SK-N-SH (cell line): ENCODE data around the gene PA2G4. TPM values are rescaled to one million over a fixed set of nuclear protein-coding genes. Genes with fewer than 3 reads are reported as not detected.

Experiments
- CTCF ChIA-PET: fragments of 300-600, 350-600 bp; formaldehyde crosslinking; extraction: SDS; loops from one replicate; lab custom pipeline; 2021; lab: Yijun Ruan, JAX
- POLR2A ChIA-PET: fragments of 350-600 bp; sonication (Branson Sonifier 250); formaldehyde crosslinking; extraction: SDS; loops from one replicate; lab custom pipeline; 2020; ENCODE audit warnings: antibody characterized with exemption, inconsistent platforms; lab: Yijun Ruan, JAX
- DNase-seq: peaks from one replicate; pipeline ENCODE4 v3.0.0; 2012
- H2AFZ ChIP-seq: fragments of 200-600 bp; sonication (generic); 2 replicates; pipeline ENCODE4 v1.8.1; 2016; ENCODE audit warnings: antibody characterized with exemption, mild to moderate bottlenecking, low read depth
- H3F3A ChIP-seq: fragments of 200-600 bp; sonication (generic); replicated peaks from 2 replicates; pipeline ENCODE3; 2016; ENCODE audit warnings: antibody characterized with exemption, mild to moderate bottlenecking; ENCODE audit not compliant: insufficient read depth
- H3K27ac ChIP-seq, 2 experiments: fragments of 200-500 bp in 1 of 2; fragments of 200-600 bp in 1 of 2; sonication (Bioruptor generic) in 1 of 2; sonication (generic), shearing (Covaris generic) in 1 of 2; 2 replicates each; pipeline versions ENCODE4 v1.5.1 to v1.6.1; 2014 to 2016; ENCODE audit warnings: low read depth in 2 of 2, inconsistent platforms in 1 of 2, low read length in 1 of 2, mild to moderate bottlenecking in 1 of 2, mixed read lengths in 1 of 2
- H3K27me3 ChIP-seq: fragments of 200-600 bp; sonication (generic), shearing (Covaris generic); 2 replicates; pipeline ENCODE4 v1.6.1; 2016; ENCODE audit warnings: mixed run types; ENCODE audit not compliant: insufficient read depth
- H3K36me3 ChIP-seq, 2 experiments: fragments of 200-500 bp in 1 of 2; fragments of 200-600 bp in 1 of 2; sonication (Bioruptor generic) in 1 of 2; sonication (generic) in 1 of 2; replicated peaks in 1 of 2; 2 replicates each; pipeline versions ENCODE3 to v1.5.1; 2014 to 2016; ENCODE audit warnings: low read length in 1 of 2, mild to moderate bottlenecking in 1 of 2; ENCODE audit not compliant: insufficient read depth in 2 of 2, control insufficient read depth in 1 of 2
- H3K4me1 ChIP-seq, 2 experiments: fragments of 200-500 bp in 1 of 2; fragments of 200-600 bp in 1 of 2; sonication (Bioruptor generic) in 1 of 2; sonication (generic), shearing (Covaris generic) in 1 of 2; 2 replicates each; pipeline versions ENCODE4 v1.5.1 to v1.6.1; 2014 to 2016; ENCODE audit warnings: low read depth in 1 of 2, low read length in 1 of 2, mixed run types in 1 of 2; ENCODE audit not compliant: insufficient read depth in 2 of 2, control insufficient read depth in 1 of 2
- H3K4me2 ChIP-seq: fragments of 200-600 bp; sonication (generic), shearing (Covaris generic); 2 replicates; pipeline ENCODE4 v1.6.1; 2017; ENCODE audit warnings: mixed run types
- H3K4me3 ChIP-seq, 2 experiments: fragments of 200-500 bp in 1 of 2; fragments of 200-600 bp in 1 of 2; sonication (Bioruptor generic) in 1 of 2; sonication (generic), shearing (Covaris generic) in 1 of 2; 2 replicates each; pipeline versions ENCODE4 v1.5.1 to v1.8.1; 2014 to 2016; ENCODE audit warnings: low read depth in 2 of 2, inconsistent platforms in 1 of 2, low read length in 1 of 2, mild to moderate bottlenecking in 1 of 2, mixed read lengths in 1 of 2, moderate library complexity in 1 of 2
- H3K79me2 ChIP-seq: fragments of 200-600 bp; sonication (generic); 2 replicates; pipeline ENCODE4 v1.8.1; 2017; ENCODE audit warnings: mild to moderate bottlenecking; ENCODE audit not compliant: insufficient read depth
- H3K9ac ChIP-seq: fragments of 200-600 bp; sonication (generic); 2 replicates; pipeline ENCODE4 v1.6.1; 2017; ENCODE audit warnings: mixed run types
- H3K9me2 ChIP-seq: fragments of 200-600 bp; sonication (generic); 2 replicates; pipeline ENCODE4 v1.6.1; 2017; ENCODE audit warnings: mixed run types
- H3K9me3 ChIP-seq: fragments of 200-600 bp; sonication (generic); 2 replicates; pipeline ENCODE4 v1.6.1; 2017; ENCODE audit warnings: mixed run types, mild to moderate bottlenecking, moderate library complexity
- H4K20me1 ChIP-seq: fragments of 200-600 bp; sonication (generic); 2 replicates; pipeline ENCODE4 v1.6.1; 2017; ENCODE audit warnings: mild to moderate bottlenecking, mixed run types; ENCODE audit not compliant: insufficient read depth
- CHD2 ChIP-seq: fragments of 150-350 bp; IDR thresholded peaks from 2 replicates; pipeline ENCODE4 v1.6.1; 2018; ENCODE audit warnings: low read length; ENCODE audit not compliant: partially characterized antibody
- CTCF ChIP-seq: fragments of 200-600 bp; sonication (generic); IDR thresholded peaks from 2 replicates; pipeline ENCODE4 v1.6.1; 2017; ENCODE audit warnings: antibody characterized with exemption, mild to moderate bottlenecking, moderate library complexity
- MAX ChIP-seq: IDR thresholded peaks from 2 replicates; pipeline ENCODE4 v1.4.0; 2012; ENCODE audit warnings: low read depth
- PBX3 ChIP-seq: IDR thresholded peaks from 2 replicates; pipeline ENCODE4; 2012
- RAD21 ChIP-seq: IDR thresholded peaks from 2 replicates; pipeline ENCODE4 v1.6.1; 2012; ENCODE audit warnings: mild to moderate bottlenecking, low read length
- REST ChIP-seq: IDR thresholded peaks from 2 replicates; pipeline ENCODE4 v1.6.1; 2012; ENCODE audit warnings: mild to moderate bottlenecking, low read depth, low read length, moderate library complexity
- RFX5 ChIP-seq: IDR thresholded peaks from 2 replicates; pipeline ENCODE4 v1.6.1; 2012; ENCODE audit warnings: mild to moderate bottlenecking, improper control_type of control experiment, low read length
- RXRA ChIP-seq: IDR thresholded peaks from 2 replicates; pipeline ENCODE4 v1.4.0; 2012; ENCODE audit warnings: low read depth, mild to moderate bottlenecking, borderline replicate concordance
- TEAD4 ChIP-seq: IDR thresholded peaks from 2 replicates; pipeline ENCODE4 v1.4.0; 2012; ENCODE audit warnings: mild to moderate bottlenecking, borderline replicate concordance; ENCODE audit not compliant: insufficient read depth
- USF1 ChIP-seq: IDR thresholded peaks from 2 replicates; pipeline ENCODE4 v1.4.0; 2012; ENCODE audit warnings: low read depth, borderline replicate concordance
- USF2 ChIP-seq: fragments of 150-350 bp; IDR thresholded peaks from 2 replicates; pipeline ENCODE4 v1.6.1; 2017; ENCODE audit warnings: antibody characterized with exemption, low read length, low read depth, borderline replicate concordance
- ZBTB33 ChIP-seq: IDR thresholded peaks from 2 replicates; pipeline ENCODE4 v1.4.0; 2012; ENCODE audit warnings: low read depth, borderline replicate concordance
- WGBS: methylation state at CpG from one replicate; pipeline ENCODE4 v1.1.6; 2017; ENCODE audit warnings: low lambda C conversion rate; 5-methylcytosine and 5-hydroxymethylcytosine counted together
- polyA plus RNA-seq, 3 experiments: library from polyadenylated mRNA; depleted of rRNA; stranded (reverse); fragments of >200 nt; gene quantifications; 2 replicates each; pipeline ENCODE4 v1.2.3, GENCODE V29; 2012

The PA2G4 gene
- polyA plus RNA-seq, 1 of the 3 experiments (the other 2 are of a cell fraction), result 207 TPM

GRCh38 chr12:56160193-56160763 lies 55.9 kb downstream of the PA2G4 start:
- no peaks in the 10 kb centered on the region for H3K27me3 ChIP-seq
- 80% methylated on average over 6 of the region's 7 CpGs for WGBS
- peaks cover 60% of the 10 kb centered on the region for H3F3A ChIP-seq
- H3K9me3 ChIP-seq, result no peaks in the 10 kb centered on the region
- peak overlapping the region; percentile 94 for H3K9ac ChIP-seq
- peaks cover 23 to 28% of the 10 kb centered on the region in 2 experiments; a peak in 3 of 4 replicates for H3K4me1 ChIP-seq
- H3K4me3 ChIP-seq, result peak overlapping the region; percentile 82 to 87
- H2AFZ ChIP-seq, result no peak overlapping the region
- H3K4me2 ChIP-seq, result peak overlapping the region; percentile 97
- peaks cover 42% of the 10 kb centered on the region for H4K20me1 ChIP-seq
- ChIA-PET CTCF (interaction anchor here (1.3 to 7.8 kb wide), 6 partner anchors 9 to 34 kb away, joined by 3 to 60 read pairs (median 8); partner anchors contain the start of genes ESYT1 and SMARCC2), POLR2A (interaction anchor here (0.6 to 2.5 kb wide), 4 partner anchors 16 to 104 kb away, joined by 3 to 19 read pairs (median 8); partner anchors contain the start of gene ESYT1)
- H3K9me2 ChIP-seq, result no peaks in the 10 kb centered on the region
- peak overlapping the region; percentile 8 to 82; a peak in 3 of 4 replicates for H3K27ac ChIP-seq
- TF ChIP-seq RAD21, result no peak
- no peak for TF ChIP-seq USF2
- TF ChIP-seq CTCF, result no peak
- TF ChIP-seq REST, result no peak
- TF ChIP-seq RFX5, result no peak
- TF ChIP-seq USF1, result no peak
- TF ChIP-seq RXRA, result no peak
- no peak for TF ChIP-seq ZBTB33
- no peak for TF ChIP-seq CHD2
- no peak for TF ChIP-seq TEAD4
- no peak for TF ChIP-seq PBX3
- no peak for TF ChIP-seq MAX
- H3K36me3 ChIP-seq, result peaks cover 51 to 54% of the 10 kb centered on the region in 2 experiments
- peaks cover 53% of the 10 kb centered on the region for H3K79me2 ChIP-seq
- DNase-seq, result no peak
